Bronchial epithelial cell (primary cell): ENCODE data around the gene C3orf52. TPM values are rescaled to one million over a fixed set of nuclear protein-coding genes. Genes with fewer than 3 reads are reported as not detected.

Experiments used
- DNase-seq: peaks from one replicate; pipeline ENCODE4 v3.0.0-alpha.2; 2010; ENCODE audit warnings: low read depth
- FAIRE-seq: peaks from 2 replicates; lab custom pipeline; 2011; peaks lifted over from hg19 to GRCh38; lab: Jason Lieb, UNC
- H3K27me3 ChIP-seq: 2 replicates; pipeline ENCODE4 v1.5.1; 2011; ENCODE audit warnings: low read length; ENCODE audit not compliant: control insufficient read depth, insufficient read depth
- H3K36me3 ChIP-seq: 2 replicates; pipeline ENCODE4 v1.5.1; 2011; ENCODE audit warnings: low read length; ENCODE audit not compliant: control insufficient read depth, insufficient read depth
- H3K4me3 ChIP-seq: 2 replicates; pipeline ENCODE4 v1.5.1; 2011; ENCODE audit warnings: mild to moderate bottlenecking, low read depth, low read length, control low read depth
- CTCF ChIP-seq: IDR thresholded peaks from 2 replicates; pipeline ENCODE4 v1.5.1; 2011; ENCODE audit warnings: mild to moderate bottlenecking, moderate library complexity, low read length, control low read depth, inconsistent platforms; ENCODE audit not compliant: insufficient read depth, severe bottlenecking
- total RNA-seq: library from RNA; depleted of rRNA; stranded (reverse); fragments of >200 nt; gene quantifications from 2 replicates; pipeline ENCODE4 v1.2.1, GENCODE V29; 2014

Gene C3orf52
- total RNA-seq, 1 donor from 2014 or later, result 45.5 TPM

- H3K27me3 ChIP-seq, result no peaks in the 10 kb centered on the region
- no peaks in the 10 kb centered on the region for H3K36me3 ChIP-seq
- DNase-seq (peak; percentile 66), FAIRE-seq (no peak)
- TF ChIP-seq CTCF, result peak; percentile 83
- no peak overlapping the region for H3K4me3 ChIP-seq
These were observed 42.5 kb upstream of the C3orf52 start for GRCh38 chr3:112043621-112044201.

- H3K4me3 ChIP-seq, result no peak overlapping the region
- H3K36me3 ChIP-seq, result no peaks in the 10 kb centered on the region
- H3K27me3 ChIP-seq, result no peaks in the 10 kb centered on the region
- no peak for FAIRE-seq
- DNase-seq, result peak; percentile 81
- TF ChIP-seq CTCF, result no peak
These were observed 39.6 kb upstream of the C3orf52 start for GRCh38 chr3:112046599-112046998.

GRCh38 chr3:112047264-112047663 lies 38.9 kb upstream of the C3orf52 start:
- FAIRE-seq (no peak), DNase-seq (no peak)
- no peak for TF ChIP-seq CTCF
- Histone ChIP-seq H3K27me3 (no peaks in the 10 kb centered on the region), H3K4me3 (no peak overlapping the region), H3K36me3 (no peaks in the 10 kb centered on the region)

- FAIRE-seq (no peak), DNase-seq (no peak)
- H3K36me3 ChIP-seq, result no peaks in the 10 kb centered on the region
- H3K4me3 ChIP-seq, result no peak overlapping the region
- TF ChIP-seq CTCF, result no peak
- no peaks in the 10 kb centered on the region for H3K27me3 ChIP-seq
These were observed 37.3 kb upstream of the C3orf52 start for GRCh38 chr3:112048911-112049310.

DNA sequence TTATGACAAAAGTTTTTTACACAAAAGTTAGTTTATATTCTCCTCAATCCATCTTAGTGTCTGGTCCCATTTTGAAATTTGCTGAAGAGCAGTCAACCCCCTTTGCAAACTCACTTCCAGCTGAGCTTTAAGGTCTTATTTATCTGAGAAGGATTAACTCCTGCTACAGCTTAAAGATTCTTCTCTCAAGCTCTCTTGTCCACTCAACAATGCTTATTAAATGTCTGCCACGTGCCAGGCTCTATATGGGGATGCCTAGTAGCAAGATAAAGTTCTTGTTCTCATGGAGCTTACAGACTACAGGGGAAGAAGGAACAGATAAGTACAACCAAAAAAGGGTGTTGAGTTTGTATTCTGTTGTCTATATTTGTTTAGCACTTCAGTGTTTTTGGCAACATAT lies 33.0 kb upstream of the C3orf52 start:
- TF ChIP-seq CTCF, result no peak
- H3K4me3 ChIP-seq, result no peak overlapping the region
- H3K27me3 ChIP-seq, result no peaks in the 10 kb centered on the region
- H3K36me3 ChIP-seq, result no peaks in the 10 kb centered on the region
- no peak for FAIRE-seq
- DNase-seq, result no peak

DNA sequence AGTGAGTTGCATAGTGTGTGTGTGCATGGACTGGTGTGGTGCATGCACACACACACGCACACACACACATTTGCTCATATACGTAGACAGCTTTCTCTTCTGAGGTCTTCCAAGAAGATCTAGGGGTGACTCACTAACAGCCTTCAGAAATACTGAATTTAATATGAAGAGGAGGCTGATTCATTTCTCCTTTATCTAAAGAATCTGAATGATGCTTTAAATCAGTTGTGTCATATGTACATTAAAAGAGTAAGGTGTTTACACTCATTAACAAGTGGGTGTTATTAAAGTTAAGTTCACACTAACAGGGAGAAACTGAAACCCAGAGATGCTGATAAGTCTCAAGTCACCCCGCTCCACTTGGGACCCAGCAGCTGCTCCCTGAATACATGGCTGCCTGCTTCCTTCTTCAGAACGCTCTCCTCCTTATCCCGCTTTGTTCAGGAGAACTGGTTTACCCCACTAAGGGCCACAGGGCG lies 29.7 kb upstream of the C3orf52 start:
- FAIRE-seq (no peak), DNase-seq (peak; percentile 92)
- H3K27me3 ChIP-seq, result no peaks in the 10 kb centered on the region
- H3K36me3 ChIP-seq, result no peaks in the 10 kb centered on the region
- H3K4me3 ChIP-seq, result no peak overlapping the region
- TF ChIP-seq CTCF, result no peak
